ENCODE measurements around the gene BCAM. TPM values are rescaled to one million over a fixed set of nuclear protein-coding genes. Genes with fewer than 3 reads are reported as not detected.
"Not testable (repeated sequence)": the region's sequence is repeated elsewhere in the genome, so short reads cannot be mapped to it uniquely, and the experiment has no call there.

Gene BCAM
- total RNA-seq, 1 donor from 2014 or later = not detected

GRCh38 chr19:44814517-44814916, 5.6 kb downstream of the BCAM start:
- intact Hi-C loops (cut with micrococcal nuclease) = no loop called here

- intact Hi-C loops (cut with micrococcal nuclease) = no loop called here
Measured at GRCh38 chr19:44816301-44816700, 7.4 kb downstream of the BCAM start.

GRCh38 chr19:44817725-44818465, 9.0 kb downstream of the BCAM start:
- intact Hi-C loops (cut with micrococcal nuclease) = no loop called here

- intact Hi-C loops (cut with micrococcal nuclease) = no loop called here
Measured at GRCh38 chr19:44818466-44819031, 9.6 kb downstream of the BCAM start.

- intact Hi-C loops (cut with micrococcal nuclease) = no loop called here
Measured at GRCh38 chr19:44819246-44819832, 10.4 kb downstream of the BCAM start.

- intact Hi-C loops (cut with micrococcal nuclease) = no loop called here
Measured at GRCh38 chr19:44820648-44821609, 12.0 kb downstream of the BCAM start.

- intact Hi-C loops (cut with micrococcal nuclease) = no loop called here
Measured at GRCh38 chr19:44822177-44822576, 13.3 kb downstream of the BCAM start.

GRCh38 chr19:44822670-44823372, 13.9 kb downstream of the BCAM start:
- intact Hi-C loops (cut with micrococcal nuclease) = no loop called here

GRCh38 chr19:44823373-44823698, 14.4 kb downstream of the BCAM start:
- intact Hi-C loops (cut with micrococcal nuclease) = no loop called here

GRCh38 chr19:44824761-44825160, 15.9 kb downstream of the BCAM start:
- intact Hi-C loops (cut with micrococcal nuclease) = no loop called here

GRCh38 chr19:44832875-44833274, 24.0 kb downstream of the BCAM start:
- intact Hi-C loops (cut with micrococcal nuclease) = not testable (repeated sequence)

GRCh38 chr19:44834399-44834798, 25.5 kb downstream of the BCAM start:
- intact Hi-C loops (cut with micrococcal nuclease) = not testable (repeated sequence)

- intact Hi-C loops (cut with micrococcal nuclease) = no loop called here
Measured at GRCh38 chr19:44839276-44839675, 30.4 kb downstream of the BCAM start.

GRCh38 chr19:44840811-44841210, 31.9 kb downstream of the BCAM start:
- intact Hi-C loops (cut with micrococcal nuclease) = loop anchor here (10.0 kb wide), 1 partner anchor 146 kb away; the partner anchor contains the start of gene CEACAM16

- intact Hi-C loops (cut with micrococcal nuclease) = loop anchor here (10.0 kb wide), 1 partner anchor 146 kb away; the partner anchor contains the start of gene CEACAM16
Measured at GRCh38 chr19:44841231-44841630, 32.3 kb downstream of the BCAM start.

- intact Hi-C loops (cut with micrococcal nuclease) = loop anchor here (1.0 to 10.0 kb wide), 3 partner anchors 45 to 150 kb away; partner anchors contain the start of gene CEACAM16
Measured at GRCh38 chr19:44845286-44845611, 36.3 kb downstream of the BCAM start.

- intact Hi-C loops (cut with micrococcal nuclease) = loop anchor here (1.0 to 10.0 kb wide), 4 partner anchors 45 to 151 kb away; partner anchors contain the start of genes CEACAM16 and TOMM40
Measured at GRCh38 chr19:44845612-44846454, 36.9 kb downstream of the BCAM start, which contains the start of gene NECTIN2. Gene NECTIN2 (plus strand): TSS chr19:44846297. CDS start chr19:44846526, 229 bp downstream.

- intact Hi-C loops (cut with micrococcal nuclease) = loop anchor here (2.0 to 10.0 kb wide), 2 partner anchors 44 to 152 kb away; partner anchors contain the start of genes CEACAM16 and TOMM40
Measured at GRCh38 chr19:44846455-44847143, 37.7 kb downstream of the BCAM start.
